Vagina (tissue), 2 donors: ENCODE measurements around the gene NRG3. TPM values are rescaled to one million over a fixed set of nuclear protein-coding genes. Genes with fewer than 3 reads are reported as not detected.

Source experiments
- DNase-seq, 2 donors: peaks; one replicate each; pipeline ENCODE4 v3.0.0-alpha.2; 2017; ENCODE audit errors: extremely low spot score in 2 of 2
- H3K27ac ChIP-seq: fragments of 200-600 bp; sonication (generic); one replicate; pipeline ENCODE4 v1.5.1; 2019
- H3K27me3 ChIP-seq: fragments of 200-600 bp; sonication (generic); one replicate; pipeline ENCODE4 v1.5.1; 2019
- H3K36me3 ChIP-seq, 2 donors: fragments of 200-600 bp; sonication (generic); one replicate each; pipeline ENCODE4 v1.5.1; 2017 to 2019
- H3K4me1 ChIP-seq: fragments of 200-600 bp; sonication (generic); one replicate; pipeline ENCODE4 v1.5.1; 2019
- H3K4me3 ChIP-seq, 2 donors: fragments of 200-600 bp; sonication (generic); 1 replicate in 1 of 2; 2 replicates in 1 of 2; pipeline ENCODE4 v1.5.1; 2016 to 2019
- H3K9me3 ChIP-seq: fragments of 200-600 bp; sonication (generic); one replicate; pipeline ENCODE4 v1.5.1; 2019
- POLR2A ChIP-seq, 2 donors: fragments of 450-650 bp; IDR thresholded peaks; one replicate each; pipeline ENCODE4 v1.6.1; 2017; ENCODE audit warnings: antibody characterized with exemption in 2 of 2, mild to moderate bottlenecking in 2 of 2, moderate library complexity in 2 of 2
- POLR2AphosphoS5 ChIP-seq, 2 donors: sonication (generic); formaldehyde crosslinking; IDR thresholded peaks; one replicate each; pipeline ENCODE4 v1.9.0; 2017; ENCODE audit warnings: antibody characterized with exemption in 2 of 2, mild to moderate bottlenecking in 2 of 2, low read depth in 1 of 2; ENCODE audit not compliant: insufficient read depth in 1 of 2
- intact Hi-C: fragments of 100-400 bp; cut with DNase I; formaldehyde crosslinking; loops from one replicate; pipeline ENCODE4 v1.15.1; 2023
- total RNA-seq: library from RNA; depleted of rRNA; stranded (reverse); fragments of >200 nt; gene quantifications from one replicate; pipeline ENCODE4 v1.2.3, GENCODE V29; 2016
- TF ChIP-seq, protein P1 (sequence below), 3 experiments: fragments of 450-650 bp in 2 of 3; fragments of 200-600 bp in 1 of 3; sonication (generic) in 1 of 3; IDR thresholded peaks; one replicate each; pipeline ENCODE4 v1.5.1; 2017 to 2019; ENCODE audit warnings: antibody characterized with exemption in 3 of 3, mild to moderate bottlenecking in 2 of 3, moderate library complexity in 2 of 3

The NRG3 gene
- total RNA-seq, 1 donor from 2014 or later: not detected

DNA sequence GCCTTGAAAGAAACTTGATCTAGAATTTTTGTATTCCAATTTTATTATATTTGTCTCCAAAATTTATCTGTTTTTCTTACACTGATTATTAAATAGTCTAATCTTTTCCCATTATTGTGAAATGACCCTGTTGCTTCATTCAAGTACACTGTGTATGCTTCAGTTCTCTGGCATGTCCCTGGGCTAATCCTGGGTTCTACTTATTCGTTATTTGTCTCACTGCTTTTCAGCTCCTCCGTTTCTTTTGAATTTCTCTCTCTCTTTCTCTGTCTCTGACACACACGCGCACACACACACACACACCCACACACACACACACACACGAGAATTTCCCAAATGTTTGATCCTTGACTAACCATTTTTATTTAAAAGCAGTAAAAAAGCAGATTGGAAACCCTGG, 768.6 kb downstream of the NRG3 start:
- DNase-seq: no peak
- intact Hi-C loops: no loop called here
- H3K9me3 ChIP-seq: no peaks in the 10 kb centered on the region
- TF ChIP-seq POLR2AphosphoS5 (IDR thresholded peaks at IDR 0.05; ENCODE audit: insufficient read depth in 1 of 2, low read depth in 1 of 2) (no peak), POLR2A (IDR thresholded peaks at IDR 0.05) (no peak)
- TF ChIP-seq, protein P1, sequence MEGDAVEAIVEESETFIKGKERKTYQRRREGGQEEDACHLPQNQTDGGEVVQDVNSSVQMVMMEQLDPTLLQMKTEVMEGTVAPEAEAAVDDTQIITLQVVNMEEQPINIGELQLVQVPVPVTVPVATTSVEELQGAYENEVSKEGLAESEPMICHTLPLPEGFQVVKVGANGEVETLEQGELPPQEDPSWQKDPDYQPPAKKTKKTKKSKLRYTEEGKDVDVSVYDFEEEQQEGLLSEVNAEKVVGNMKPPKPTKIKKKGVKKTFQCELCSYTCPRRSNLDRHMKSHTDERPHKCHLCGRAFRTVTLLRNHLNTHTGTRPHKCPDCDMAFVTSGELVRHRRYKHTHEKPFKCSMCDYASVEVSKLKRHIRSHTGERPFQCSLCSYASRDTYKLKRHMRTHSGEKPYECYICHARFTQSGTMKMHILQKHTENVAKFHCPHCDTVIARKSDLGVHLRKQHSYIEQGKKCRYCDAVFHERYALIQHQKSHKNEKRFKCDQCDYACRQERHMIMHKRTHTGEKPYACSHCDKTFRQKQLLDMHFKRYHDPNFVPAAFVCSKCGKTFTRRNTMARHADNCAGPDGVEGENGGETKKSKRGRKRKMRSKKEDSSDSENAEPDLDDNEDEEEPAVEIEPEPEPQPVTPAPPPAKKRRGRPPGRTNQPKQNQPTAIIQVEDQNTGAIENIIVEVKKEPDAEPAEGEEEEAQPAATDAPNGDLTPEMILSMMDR (IDR thresholded peaks at IDR 0.05): no peak
- H3K36me3 ChIP-seq: no peaks in the 10 kb centered on the region
- H3K4me3 ChIP-seq: no peak overlapping the region
- no peaks in the 10 kb centered on the region for H3K4me1 ChIP-seq
- no peaks in the 10 kb centered on the region for H3K27me3 ChIP-seq
- no peak overlapping the region for H3K27ac ChIP-seq

DNA sequence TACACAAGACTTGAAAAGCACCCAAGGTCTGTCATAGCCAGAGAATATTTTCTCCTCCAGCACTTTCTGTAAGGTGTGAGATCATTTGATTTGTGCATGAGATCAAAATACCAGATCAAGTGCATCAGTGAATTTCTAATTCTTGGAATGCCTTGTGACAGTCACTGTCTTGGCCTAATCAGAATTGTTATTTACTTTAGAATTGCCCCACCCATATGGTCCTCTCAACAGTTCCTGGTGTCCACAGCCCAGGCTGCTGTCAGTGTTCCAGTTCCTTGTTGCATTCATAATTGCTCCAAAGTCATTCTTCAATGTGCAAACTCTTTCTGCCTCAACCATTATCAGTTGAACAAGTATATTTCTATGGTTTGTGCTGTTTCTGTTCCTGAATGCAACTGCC, 770.2 kb downstream of the NRG3 start:
- no peak overlapping the region for H3K27ac ChIP-seq
- DNase-seq: no peak
- no peaks in the 10 kb centered on the region for H3K27me3 ChIP-seq
- intact Hi-C loops: no loop called here
- H3K9me3 ChIP-seq: no peaks in the 10 kb centered on the region
- no peak overlapping the region for H3K4me3 ChIP-seq
- no peak for TF ChIP-seq POLR2AphosphoS5 (IDR thresholded peaks at IDR 0.05; ENCODE audit: insufficient read depth in 1 of 2, low read depth in 1 of 2)
- no peaks in the 10 kb centered on the region for H3K36me3 ChIP-seq
- no peaks in the 10 kb centered on the region for H3K4me1 ChIP-seq

DNA sequence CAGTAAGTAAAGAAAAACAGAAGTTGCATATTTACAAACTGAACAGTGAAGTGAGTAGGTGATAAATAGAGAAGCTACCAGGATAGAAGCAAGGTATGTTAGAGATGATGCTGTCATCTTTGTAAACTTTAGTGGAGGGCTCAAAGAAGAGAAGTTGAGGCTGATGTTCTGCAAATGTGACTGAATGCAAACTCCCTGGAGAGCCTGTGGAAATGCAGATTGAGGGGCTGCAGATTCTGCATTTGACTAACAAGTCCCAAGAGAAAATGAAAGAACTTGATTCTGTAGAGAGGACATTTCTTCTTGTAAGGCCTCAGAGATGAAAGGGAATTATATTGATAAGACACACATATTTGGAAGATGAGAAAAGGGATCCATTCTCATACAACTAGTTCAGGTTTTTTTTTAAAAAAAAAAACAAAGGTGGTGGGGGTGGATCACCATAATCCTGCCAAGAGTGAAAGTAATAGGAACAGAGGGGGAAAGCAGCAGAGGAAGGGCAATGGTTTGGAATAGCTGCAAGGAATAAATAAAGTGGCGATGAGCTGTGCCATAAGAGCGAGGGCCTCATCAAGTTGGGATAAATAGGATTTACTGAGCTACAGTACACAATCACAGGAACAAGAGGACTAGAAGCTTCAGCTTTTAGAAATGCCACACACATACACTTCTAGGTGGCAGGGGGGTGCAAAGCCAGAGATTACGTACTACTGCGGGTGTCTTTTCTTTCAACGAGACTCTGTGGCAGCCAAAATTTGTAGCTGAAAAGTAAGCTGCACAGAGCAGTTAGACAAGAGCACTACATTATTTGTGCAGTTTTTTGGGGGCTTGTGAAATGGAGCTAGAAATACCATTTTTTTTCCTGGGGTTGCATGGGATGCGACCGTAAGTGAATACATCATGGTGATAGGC, 778.5 kb downstream of the NRG3 start:
- Histone ChIP-seq H3K36me3 (no peaks in the 10 kb centered on the region), H3K27ac (no peak overlapping the region), H3K9me3 (no peaks in the 10 kb centered on the region), H3K4me3 (no peak overlapping the region), H3K4me1 (no peaks in the 10 kb centered on the region), H3K27me3 (no peaks in the 10 kb centered on the region)
- no peak for DNase-seq
- intact Hi-C loops: no loop called here
- no peak for TF ChIP-seq POLR2AphosphoS5 (IDR thresholded peaks at IDR 0.05; ENCODE audit: insufficient read depth in 1 of 2, low read depth in 1 of 2)
- no peak for TF ChIP-seq POLR2A (IDR thresholded peaks at IDR 0.05)
- TF ChIP-seq, protein P1 (IDR thresholded peaks at IDR 0.05): no peak

DNA sequence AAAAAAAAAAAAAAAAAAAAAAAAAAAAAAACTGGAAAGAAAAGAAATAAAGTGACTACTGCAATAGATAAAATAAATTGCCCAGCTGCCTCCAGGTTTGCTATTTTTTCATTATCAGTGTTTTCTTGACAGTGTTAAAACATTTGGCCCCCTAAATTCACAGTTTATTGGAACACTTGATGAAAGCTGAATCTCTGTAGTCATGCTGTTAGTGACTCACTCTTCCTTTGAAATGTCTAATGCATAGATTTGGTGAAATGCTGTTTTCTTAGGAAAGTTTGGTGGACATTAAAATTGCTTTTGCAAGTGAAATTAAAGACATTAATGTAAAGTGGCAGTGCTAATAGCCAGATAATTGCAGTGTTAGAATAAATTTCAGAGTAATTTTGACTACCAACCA, 785.2 kb downstream of the NRG3 start:
- intact Hi-C loops: no loop called here
- Histone ChIP-seq H3K9me3 (no peaks in the 10 kb centered on the region), H3K36me3 (no peaks in the 10 kb centered on the region), H3K4me1 (no peaks in the 10 kb centered on the region), H3K27me3 (no peaks in the 10 kb centered on the region), H3K27ac (no peak overlapping the region), H3K4me3 (no peak overlapping the region)
- no peak for TF ChIP-seq POLR2A (IDR thresholded peaks at IDR 0.05)
- TF ChIP-seq POLR2AphosphoS5 (IDR thresholded peaks at IDR 0.05; ENCODE audit: insufficient read depth in 1 of 2, low read depth in 1 of 2): no peak
- TF ChIP-seq, protein P1 (IDR thresholded peaks at IDR 0.05): no peak
- DNase-seq: no peak

DNA sequence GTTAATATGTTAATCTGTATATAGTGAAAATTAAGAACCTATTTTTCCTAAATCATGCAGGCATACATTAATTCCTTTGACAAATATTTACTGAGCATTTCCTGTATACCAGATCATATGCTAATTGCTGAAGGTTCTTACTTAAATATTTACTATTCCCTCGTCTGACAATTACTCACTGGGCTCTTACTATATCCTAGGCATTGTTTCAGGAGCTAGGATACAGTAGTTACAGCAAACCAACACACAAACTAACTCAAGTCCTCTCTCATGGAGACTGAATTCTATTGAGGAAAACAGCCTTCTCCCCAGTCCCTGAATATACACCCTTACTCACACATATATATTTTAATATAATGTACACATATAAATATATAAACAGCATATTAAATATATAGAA, 786.0 kb downstream of the NRG3 start:
- Histone ChIP-seq H3K4me3 (no peak overlapping the region), H3K4me1 (no peaks in the 10 kb centered on the region), H3K36me3 (no peaks in the 10 kb centered on the region), H3K27me3 (no peaks in the 10 kb centered on the region), H3K9me3 (no peaks in the 10 kb centered on the region), H3K27ac (no peak overlapping the region)
- no peak for DNase-seq
- TF ChIP-seq POLR2A (IDR thresholded peaks at IDR 0.05) (no peak), POLR2AphosphoS5 (IDR thresholded peaks at IDR 0.05; ENCODE audit: insufficient read depth in 1 of 2, low read depth in 1 of 2) (no peak)
- TF ChIP-seq, protein P1 (IDR thresholded peaks at IDR 0.05): no peak
- intact Hi-C loops: no loop called here
